ENCODE measurements around the gene RS1.

RS1 gene

GRCh38 chrX:18596096-18596495 is 75.8 kb downstream of the RS1 start:
- DNase-seq, result no peak

- DNase-seq, result no peak
Observed at GRCh38 chrX:18594079-18594478, 77.8 kb downstream of the RS1 start.

- DNase-seq, result no peak
Observed at GRCh38 chrX:18591834-18592233, 80.1 kb downstream of the RS1 start.
